K562 (cell line): Measurements from ENCODE around the gene EN1. TPM values are rescaled to one million over a fixed set of nuclear protein-coding genes. Genes with fewer than 3 reads are reported as not detected.
A peak's percentile ranks its signal among the peaks of the same experiment; 100 is the strongest.

ENCODE experiments used
- BRF1 ChIP-seq: IDR thresholded peaks from 3 replicates; pipeline ENCODE4 v1.6.1; 2011; ENCODE audit warnings: borderline replicate concordance, mild to moderate bottlenecking; ENCODE audit not compliant: insufficient read length; ENCODE audit errors: extremely low read depth
- CBFA2T2 ChIP-seq: fragments of 450-650 bp; conservative IDR thresholded peaks from 2 replicates; pipeline ENCODE4 v1.6.1; 2017; ENCODE audit warnings: mild to moderate bottlenecking
- CREB1 ChIP-seq, 2 experiments: sonication (generic) in 1 of 2; formaldehyde crosslinking in 1 of 2; IDR thresholded peaks; 2 replicates each; pipeline versions ENCODE4 v1.6.1 to v1.8.0; 2012 to 2022; ENCODE audit warnings: inconsistent platforms in 1 of 2, mild to moderate bottlenecking in 1 of 2, missing genetic modification reagents in 1 of 2, moderate library complexity in 1 of 2
- FOXK2 ChIP-seq, 2 experiments: fragments of 450-650 bp; IDR thresholded peaks in 1 of 2; conservative IDR thresholded peaks in 1 of 2; 2 replicates each; pipeline ENCODE4 v1.6.1; 2016; ENCODE audit warnings: low read depth in 2 of 2, mild to moderate bottlenecking in 1 of 2
- POLR2A ChIP-seq: fragments of 450-650 bp; conservative IDR thresholded peaks from 2 replicates; pipeline ENCODE4 v1.6.1; 2016
- SOX6 ChIP-seq: fragments of 450-650 bp; IDR thresholded peaks from 2 replicates; pipeline ENCODE4 v1.6.1; 2014; ENCODE audit warnings: mild to moderate bottlenecking
- SPI1 ChIP-seq: IDR thresholded peaks from 2 replicates; pipeline ENCODE4 v1.6.1; 2011; ENCODE audit warnings: low read depth, low read length, control low read depth, borderline replicate concordance
- ZC3H8 ChIP-seq: fragments of 450-650 bp; IDR thresholded peaks from 2 replicates; pipeline ENCODE4 v1.6.1; 2017
- ZNF184 ChIP-seq: sonication (generic); formaldehyde crosslinking; IDR thresholded peaks from 2 replicates; pipeline ENCODE4 v1.5.0; 2020; ENCODE audit warnings: missing genetic modification reagents
- ZNF263 ChIP-seq: sonication (generic); formaldehyde crosslinking; IDR thresholded peaks from 2 replicates; pipeline ENCODE4 v1.8.0; 2022; ENCODE audit warnings: mild to moderate bottlenecking, missing genetic modification reagents, borderline replicate concordance
- ZNF696 ChIP-seq: fragments of 250-450 bp; sonication (Bioruptor Pico); conservative IDR thresholded peaks from 2 replicates; pipeline ENCODE4 v1.4.0; 2020; ENCODE audit warnings: mild to moderate bottlenecking, moderate library complexity
- ZNF75A ChIP-seq: fragments of 450-650 bp; formaldehyde crosslinking; IDR thresholded peaks from 2 replicates; pipeline ENCODE4 v1.4.0; 2020; ENCODE audit warnings: mild to moderate bottlenecking
- polyA plus RNA-seq, 8 experiments: library from polyadenylated mRNA; depleted of rRNA in 4 of 8; stranded (reverse) in 5 of 8; unstranded in 3 of 8; fragments of >200 nt; fragmentation: Nextera tagmentation in 2 of 8; fragmentation: Illumina TruSeq in 1 of 8; extraction: Ambion mirVana in 2 of 8; extraction: Trizol in 1 of 8; gene quantifications; 2 replicates each; pipeline versions ENCODE4 v1.2.1 to v1.2.3, GENCODE V29; 2011 to 2014; ENCODE audit warnings: inconsistent platforms in 1 of 8, missing spikeins in 1 of 8
- total RNA-seq, 7 experiments: library from RNA; depleted of rRNA in 6 of 7; stranded (reverse); fragments of >200 nt in 6 of 7; fragmentation: Illumina TruSeq in 2 of 7; extraction: Trizol in 2 of 7; gene quantifications; 2 replicates each; pipeline versions ENCODE4 v1.2.1 to v1.2.3, GENCODE V29; 2011 to 2021; ENCODE audit warnings: low replicate concordance in 1 of 7
- TF ChIP-seq, protein P1 (sequence below), 2 experiments: fragments of 450-650 bp; IDR thresholded peaks; 2 replicates each; pipeline ENCODE4 v1.6.1; 2016; ENCODE audit warnings: mild to moderate bottlenecking in 2 of 2, borderline replicate concordance in 1 of 2, low read depth in 1 of 2, moderate library complexity in 1 of 2
- TF ChIP-seq, protein P2 (sequence below): fragments of 450-650 bp; IDR thresholded peaks from 2 replicates; pipeline ENCODE4 v1.6.1; 2017; ENCODE audit warnings: mild to moderate bottlenecking, moderate library complexity
- TF ChIP-seq, protein P3 (sequence below): fragments of 200-800 bp; sonication (Bioruptor generic); IDR thresholded peaks from 2 replicates; pipeline ENCODE4 v1.6.1; 2016; ENCODE audit warnings: missing genetic modification characterization, missing compliant biosample characterization

EN1 gene
- total and polyA plus RNA-seq, 9 of the 15 experiments (the other 6 are each of a cell fraction or from before 2014, with no cell fraction given) = 0.06 to 2.0 (median 0.51) TPM

GRCh38 chr2:118803012-118803411, 44.4 kb downstream of the EN1 start (continued):
- TF ChIP-seq, protein P1, sequence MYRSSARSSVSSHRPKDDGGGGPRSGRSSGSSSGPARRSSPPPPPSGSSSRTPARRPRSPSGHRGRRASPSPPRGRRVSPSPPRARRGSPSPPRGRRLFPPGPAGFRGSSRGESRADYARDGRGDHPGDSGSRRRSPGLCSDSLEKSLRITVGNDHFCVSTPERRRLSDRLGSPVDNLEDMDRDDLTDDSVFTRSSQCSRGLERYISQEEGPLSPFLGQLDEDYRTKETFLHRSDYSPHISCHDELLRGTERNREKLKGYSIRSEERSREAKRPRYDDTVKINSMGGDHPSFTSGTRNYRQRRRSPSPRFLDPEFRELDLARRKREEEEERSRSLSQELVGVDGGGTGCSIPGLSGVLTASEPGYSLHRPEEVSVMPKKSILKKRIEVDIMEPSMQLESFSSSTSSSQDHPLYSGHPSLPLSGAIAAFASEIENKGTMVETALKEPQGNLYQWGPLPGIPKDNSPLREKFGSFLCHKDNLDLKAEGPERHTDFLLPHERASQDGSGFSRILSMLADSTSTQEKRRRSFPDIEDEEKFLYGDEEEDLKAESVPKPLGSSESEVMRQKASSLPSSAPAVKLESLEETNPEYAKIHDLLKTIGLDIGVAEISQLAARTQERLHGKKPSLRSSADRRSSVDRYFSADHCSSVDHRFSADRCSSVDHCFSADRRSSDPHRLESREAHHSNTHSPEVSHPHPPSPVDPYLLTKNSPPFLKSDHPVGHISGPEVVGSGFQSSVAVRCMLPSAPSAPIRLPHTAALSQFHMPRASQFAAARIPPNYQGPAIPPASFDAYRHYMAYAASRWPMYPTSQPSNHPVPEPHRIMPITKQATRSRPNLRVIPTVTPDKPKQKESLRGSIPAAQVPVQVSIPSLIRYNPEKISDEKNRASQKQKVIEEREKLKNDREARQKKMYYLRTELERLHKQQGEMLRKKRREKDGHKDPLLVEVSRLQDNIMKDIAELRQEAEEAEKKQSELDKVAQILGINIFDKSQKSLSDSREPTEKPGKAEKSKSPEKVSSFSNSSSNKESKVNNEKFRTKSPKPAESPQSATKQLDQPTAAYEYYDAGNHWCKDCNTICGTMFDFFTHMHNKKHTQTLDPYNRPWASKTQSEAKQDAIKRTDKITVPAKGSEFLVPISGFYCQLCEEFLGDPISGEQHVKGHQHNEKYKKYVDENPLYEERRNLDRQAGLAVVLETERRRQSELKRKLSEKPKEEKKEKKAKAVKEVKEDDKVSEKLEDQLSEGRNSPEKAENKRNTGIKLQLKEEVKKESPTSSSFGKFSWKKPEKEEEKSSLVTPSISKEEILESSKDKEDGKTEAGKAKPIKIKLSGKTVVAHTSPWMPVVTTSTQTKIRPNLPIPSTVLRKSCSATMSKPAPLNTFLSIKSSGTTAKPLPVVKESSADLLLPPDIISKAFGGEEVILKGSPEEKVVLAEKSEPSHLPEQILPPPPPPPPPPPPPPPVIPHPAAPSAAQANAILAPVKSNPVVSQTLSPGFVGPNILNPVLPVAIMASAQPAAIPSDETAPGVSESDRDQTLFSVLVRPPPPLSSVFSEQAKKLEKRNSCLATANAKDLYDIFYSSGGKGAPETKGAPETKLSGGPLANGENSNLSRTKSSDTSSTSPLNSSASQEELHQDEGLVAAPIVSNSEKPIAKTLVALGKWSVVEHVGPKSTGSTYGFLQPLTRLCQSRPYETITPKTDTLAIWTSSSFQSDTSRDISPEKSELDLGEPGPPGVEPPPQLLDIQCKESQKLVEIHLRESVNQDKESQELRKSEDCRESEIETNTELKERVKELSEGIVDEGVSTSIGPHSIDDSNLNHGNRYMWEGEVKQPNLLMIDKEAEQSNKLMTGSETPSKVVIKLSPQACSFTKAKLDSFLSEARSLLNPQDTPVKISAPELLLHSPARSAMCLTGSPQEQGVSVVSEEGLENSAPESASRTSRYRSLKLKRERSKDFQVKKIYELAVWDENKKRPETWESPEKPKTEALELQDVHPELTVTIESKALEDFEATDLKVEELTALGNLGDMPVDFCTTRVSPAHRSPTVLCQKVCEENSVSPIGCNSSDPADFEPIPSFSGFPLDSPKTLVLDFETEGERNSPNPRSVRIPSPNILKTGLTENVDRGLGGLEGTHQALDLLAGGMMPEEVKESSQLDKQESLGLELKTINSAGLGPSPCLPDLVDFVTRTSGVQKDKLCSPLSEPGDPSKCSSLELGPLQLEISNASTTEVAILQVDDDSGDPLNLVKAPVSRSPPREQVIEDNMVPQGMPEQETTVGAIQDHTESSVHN (IDR thresholded peaks at IDR 0.05; ENCODE audit: borderline replicate concordance in 1 of 2, low read depth in 1 of 2) = no peak
- TF ChIP-seq BRF1 (no peak), FOXK2 (conservative IDR thresholded peaks at IDR 0.05 in 1 of 2, IDR thresholded peaks at IDR 0.05 in 1 of 2; ENCODE audit: low read depth in 2 of 2) (0 out of 4 replicates have a peak, but pooled peaks of 1 of the 2 experiments have one; percentile 43), SOX6 (peak; percentile 75), ZC3H8 (no peak), ZNF184 (CRISPR knock-in tag) (no peak), CBFA2T2 (peak; percentile 81), ZNF696 (CRISPR knock-in tag) (no peak), CREB1 (IDR thresholded peaks at IDR 0.05) (peak; percentile 70), CREB1 (CRISPR knock-in tag; IDR thresholded peaks at IDR 0.05) (no peak), SPI1 (peak; percentile 37; the same call in 1 of the 2 replicates), ZNF75A (CRISPR knock-in tag) (no peak), ZNF263 (CRISPR knock-in tag) (no peak), POLR2A (no peak)
- TF ChIP-seq, protein P2, sequence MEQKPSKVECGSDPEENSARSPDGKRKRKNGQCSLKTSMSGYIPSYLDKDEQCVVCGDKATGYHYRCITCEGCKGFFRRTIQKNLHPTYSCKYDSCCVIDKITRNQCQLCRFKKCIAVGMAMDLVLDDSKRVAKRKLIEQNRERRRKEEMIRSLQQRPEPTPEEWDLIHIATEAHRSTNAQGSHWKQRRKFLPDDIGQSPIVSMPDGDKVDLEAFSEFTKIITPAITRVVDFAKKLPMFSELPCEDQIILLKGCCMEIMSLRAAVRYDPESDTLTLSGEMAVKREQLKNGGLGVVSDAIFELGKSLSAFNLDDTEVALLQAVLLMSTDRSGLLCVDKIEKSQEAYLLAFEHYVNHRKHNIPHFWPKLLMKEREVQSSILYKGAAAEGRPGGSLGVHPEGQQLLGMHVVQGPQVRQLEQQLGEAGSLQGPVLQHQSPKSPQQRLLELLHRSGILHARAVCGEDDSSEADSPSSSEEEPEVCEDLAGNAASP = no peak
- TF ChIP-seq, protein P3, sequence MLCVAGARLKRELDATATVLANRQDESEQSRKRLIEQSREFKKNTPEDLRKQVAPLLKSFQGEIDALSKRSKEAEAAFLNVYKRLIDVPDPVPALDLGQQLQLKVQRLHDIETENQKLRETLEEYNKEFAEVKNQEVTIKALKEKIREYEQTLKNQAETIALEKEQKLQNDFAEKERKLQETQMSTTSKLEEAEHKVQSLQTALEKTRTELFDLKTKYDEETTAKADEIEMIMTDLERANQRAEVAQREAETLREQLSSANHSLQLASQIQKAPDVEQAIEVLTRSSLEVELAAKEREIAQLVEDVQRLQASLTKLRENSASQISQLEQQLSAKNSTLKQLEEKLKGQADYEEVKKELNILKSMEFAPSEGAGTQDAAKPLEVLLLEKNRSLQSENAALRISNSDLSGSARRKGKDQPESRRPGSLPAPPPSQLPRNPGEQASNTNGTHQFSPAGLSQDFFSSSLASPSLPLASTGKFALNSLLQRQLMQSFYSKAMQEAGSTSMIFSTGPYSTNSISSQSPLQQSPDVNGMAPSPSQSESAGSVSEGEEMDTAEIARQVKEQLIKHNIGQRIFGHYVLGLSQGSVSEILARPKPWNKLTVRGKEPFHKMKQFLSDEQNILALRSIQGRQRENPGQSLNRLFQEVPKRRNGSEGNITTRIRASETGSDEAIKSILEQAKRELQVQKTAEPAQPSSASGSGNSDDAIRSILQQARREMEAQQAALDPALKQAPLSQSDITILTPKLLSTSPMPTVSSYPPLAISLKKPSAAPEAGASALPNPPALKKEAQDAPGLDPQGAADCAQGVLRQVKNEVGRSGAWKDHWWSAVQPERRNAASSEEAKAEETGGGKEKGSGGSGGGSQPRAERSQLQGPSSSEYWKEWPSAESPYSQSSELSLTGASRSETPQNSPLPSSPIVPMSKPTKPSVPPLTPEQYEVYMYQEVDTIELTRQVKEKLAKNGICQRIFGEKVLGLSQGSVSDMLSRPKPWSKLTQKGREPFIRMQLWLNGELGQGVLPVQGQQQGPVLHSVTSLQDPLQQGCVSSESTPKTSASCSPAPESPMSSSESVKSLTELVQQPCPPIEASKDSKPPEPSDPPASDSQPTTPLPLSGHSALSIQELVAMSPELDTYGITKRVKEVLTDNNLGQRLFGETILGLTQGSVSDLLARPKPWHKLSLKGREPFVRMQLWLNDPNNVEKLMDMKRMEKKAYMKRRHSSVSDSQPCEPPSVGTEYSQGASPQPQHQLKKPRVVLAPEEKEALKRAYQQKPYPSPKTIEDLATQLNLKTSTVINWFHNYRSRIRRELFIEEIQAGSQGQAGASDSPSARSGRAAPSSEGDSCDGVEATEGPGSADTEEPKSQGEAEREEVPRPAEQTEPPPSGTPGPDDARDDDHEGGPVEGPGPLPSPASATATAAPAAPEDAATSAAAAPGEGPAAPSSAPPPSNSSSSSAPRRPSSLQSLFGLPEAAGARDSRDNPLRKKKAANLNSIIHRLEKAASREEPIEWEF (CRISPR knock-in tag) = no peak
